ENCODE data around the gene MS4A6E. TPM values are rescaled to one million over a fixed set of nuclear protein-coding genes. Genes with fewer than 3 reads are reported as not detected.
"Not testable (repeated sequence)": the region's sequence is repeated elsewhere in the genome, so short reads cannot be mapped to it uniquely, and the experiment has no call there.

Gene MS4A6E
- total RNA-seq, 3 donors from 2014 or later = 2.1 TPM; not detected in 2

- no peaks in the 10 kb centered on the region for H3K4me1 ChIP-seq
- no peaks in the 10 kb centered on the region for H3K27me3 ChIP-seq
- H3K9me3 ChIP-seq = peaks cover 0 to 14% of the 10 kb centered on the region in 2 donors
- H3K4me3 ChIP-seq = no peak overlapping the region
- intact Hi-C loops (cut with DNase I; ENCODE audit: low total_unique reads) = no loop called here
- no peaks in the 10 kb centered on the region for H3K36me3 ChIP-seq
- TF ChIP-seq CTCF (IDR thresholded peaks at IDR 0.05) = no peak
- no peak for TF ChIP-seq POLR2AphosphoS5 (IDR thresholded peaks at IDR 0.05)
- H3K27ac ChIP-seq = no peak overlapping the region
- no peak for DNase-seq (ENCODE audit: low spot score in 2 of 2)
Measured at GRCh38 chr11:60357771-60358170, 30.7 kb downstream of the MS4A6E start.

DNA sequence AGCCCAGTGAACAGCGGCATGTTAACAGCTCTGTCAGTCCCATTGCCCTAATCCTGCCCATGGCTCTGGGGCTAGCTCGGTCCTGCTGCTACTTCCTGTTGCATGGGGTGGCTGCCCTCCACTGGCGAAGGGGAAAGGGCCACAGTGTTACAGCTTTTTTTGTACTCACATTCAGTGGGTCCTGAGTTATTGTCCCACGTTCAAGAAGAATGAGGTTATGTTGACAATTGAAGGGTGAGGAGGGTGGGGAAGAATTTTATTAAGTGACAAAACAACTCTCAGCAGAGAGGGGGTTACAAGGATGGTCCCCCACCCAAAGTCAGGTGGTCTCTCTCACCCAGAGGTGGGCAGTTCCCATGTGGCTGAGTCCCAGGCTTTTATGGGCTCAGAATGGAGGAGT lies 33.6 kb downstream of the MS4A6E start:
- intact Hi-C loops (cut with DNase I; ENCODE audit: low total_unique reads) = no loop called here
- no peaks in the 10 kb centered on the region for H3K36me3 ChIP-seq
- H3K9me3 ChIP-seq = peaks cover 0 to 14% of the 10 kb centered on the region in 2 donors
- TF ChIP-seq POLR2A (IDR thresholded peaks at IDR 0.05) = no peak
- no peak for TF ChIP-seq POLR2AphosphoS5 (IDR thresholded peaks at IDR 0.05)
- TF ChIP-seq CTCF (IDR thresholded peaks at IDR 0.05) = no peak
- H3K4me3 ChIP-seq = no peak overlapping the region
- no peaks in the 10 kb centered on the region for H3K4me1 ChIP-seq
- H3K27me3 ChIP-seq = no peaks in the 10 kb centered on the region
- DNase-seq (ENCODE audit: low spot score in 2 of 2) = no peak
- no peak overlapping the region for H3K27ac ChIP-seq

DNA sequence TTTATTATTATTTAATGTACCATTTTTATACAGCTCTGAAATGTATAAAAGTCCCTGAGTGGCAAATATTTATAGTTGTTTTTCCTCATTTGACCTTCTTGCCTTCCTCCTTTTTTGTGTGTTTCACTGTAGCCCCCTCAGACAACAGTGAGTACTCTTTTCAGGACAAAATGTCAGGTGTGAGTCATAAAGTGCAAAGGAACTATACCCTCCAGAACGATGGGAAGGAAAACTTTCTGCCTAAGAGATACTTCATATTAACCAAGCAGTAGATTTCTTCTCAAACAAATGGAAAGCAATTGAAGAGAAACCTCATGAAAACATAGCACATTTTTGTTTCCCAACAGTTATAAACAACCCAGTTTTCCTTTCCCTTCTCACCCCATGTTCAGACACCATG lies 35.2 kb downstream of the MS4A6E start:
- H3K27ac ChIP-seq = no peak overlapping the region
- intact Hi-C loops (cut with DNase I; ENCODE audit: low total_unique reads) = no loop called here
- no peaks in the 10 kb centered on the region for H3K36me3 ChIP-seq
- no peaks in the 10 kb centered on the region for H3K27me3 ChIP-seq
- DNase-seq (ENCODE audit: low spot score in 2 of 2) = no peak
- TF ChIP-seq POLR2A (IDR thresholded peaks at IDR 0.05) (no peak), POLR2AphosphoS5 (IDR thresholded peaks at IDR 0.05) (no peak), CTCF (IDR thresholded peaks at IDR 0.05) (no peak)
- no peaks in the 10 kb centered on the region for H3K4me1 ChIP-seq
- no peak overlapping the region for H3K4me3 ChIP-seq
- peaks cover 0 to 14% of the 10 kb centered on the region in 2 donors for H3K9me3 ChIP-seq

DNA sequence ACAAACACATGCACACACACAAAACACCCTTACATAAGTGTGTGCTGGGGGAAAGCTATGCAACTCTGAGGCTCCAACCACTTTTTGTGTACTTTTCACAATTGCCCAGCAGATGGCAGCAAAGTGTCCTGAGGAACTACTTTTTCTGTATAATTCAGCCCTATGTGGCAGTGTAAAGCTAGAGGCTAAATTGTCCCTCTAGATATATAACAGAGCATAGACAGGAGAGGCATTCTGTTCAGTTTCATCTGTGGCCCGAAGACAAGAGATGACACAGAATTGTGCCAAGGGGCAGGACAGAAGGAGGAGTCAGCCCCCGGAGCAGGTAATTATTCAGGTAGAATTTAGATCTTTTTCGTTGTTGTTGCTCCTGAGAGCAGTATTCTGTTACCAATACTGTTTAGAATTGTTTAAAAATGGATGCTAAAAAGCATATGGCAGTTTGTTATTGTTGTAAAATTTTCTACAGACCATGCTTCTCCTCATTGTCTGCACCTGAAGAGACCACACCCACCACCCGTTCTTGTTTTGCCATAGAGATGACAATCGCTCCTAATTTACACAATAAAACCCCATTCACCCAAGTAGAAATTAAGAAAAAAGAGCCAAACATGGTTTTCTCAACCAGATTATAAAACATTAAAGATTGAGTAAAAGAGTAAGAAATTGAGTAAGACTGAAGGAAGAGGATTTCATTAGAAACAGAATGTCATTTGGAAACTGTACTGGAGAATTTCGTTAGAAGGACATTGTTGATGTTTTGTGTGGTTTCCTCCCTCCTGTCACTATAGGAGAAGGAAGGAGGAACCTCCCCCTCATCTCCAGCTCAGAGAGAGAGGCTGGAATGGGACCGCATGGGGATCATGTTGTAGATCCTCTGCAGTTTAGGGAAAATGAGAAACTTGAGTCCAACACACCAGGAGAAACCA lies 36.8 kb downstream of the MS4A6E start:
- peak overlapping the region in 1 of 2 donors; percentile 22 for H3K27ac ChIP-seq
- peaks cover 0 to 14% of the 10 kb centered on the region in 2 donors for H3K9me3 ChIP-seq
- H3K36me3 ChIP-seq = no peaks in the 10 kb centered on the region
- H3K4me3 ChIP-seq = no peak overlapping the region
- no peaks in the 10 kb centered on the region for H3K27me3 ChIP-seq
- TF ChIP-seq POLR2A (IDR thresholded peaks at IDR 0.05) = no peak
- peak in 2 of 3 donors; percentile 63 to 68 for TF ChIP-seq CTCF (IDR thresholded peaks at IDR 0.05)
- intact Hi-C loops (cut with DNase I; ENCODE audit: low total_unique reads) = no loop called here
- DNase-seq (ENCODE audit: low spot score in 2 of 2) = peak in 1 of 2 donors; percentile 38
- no peaks in the 10 kb centered on the region for H3K4me1 ChIP-seq

DNA sequence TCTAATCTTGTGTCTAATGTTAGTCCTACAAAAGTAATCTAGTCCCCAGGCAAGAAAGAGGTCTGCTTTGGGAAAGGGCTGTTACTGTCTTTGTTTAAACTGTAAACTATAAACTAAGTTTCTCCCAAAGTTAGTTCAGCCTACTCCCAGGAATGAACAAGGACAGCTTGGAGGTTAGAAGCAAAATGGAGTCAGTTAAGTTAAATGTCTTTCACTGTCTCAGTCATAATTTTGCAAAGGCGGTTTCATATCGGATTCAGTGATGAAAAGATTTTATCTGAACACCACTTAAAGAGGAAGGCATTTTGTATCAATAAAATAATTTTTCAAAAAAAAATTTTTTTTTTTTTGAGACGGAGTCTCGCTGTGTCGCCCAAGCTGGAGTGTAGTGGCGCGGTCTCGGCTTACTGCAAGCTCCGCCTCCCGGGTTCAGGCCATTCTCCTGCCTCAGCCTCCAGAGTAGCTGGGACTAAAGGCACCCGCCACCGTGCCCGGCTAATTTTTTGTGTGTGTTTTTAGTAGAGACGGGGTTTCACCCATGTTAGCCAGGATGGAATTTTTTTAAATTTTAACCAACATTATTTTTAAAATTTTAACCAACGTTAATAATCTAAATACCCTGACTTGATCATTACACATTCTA lies 39.3 kb downstream of the MS4A6E start:
- H3K4me1 ChIP-seq; H3K4me3 ChIP-seq; DNase-seq (ENCODE audit: low spot score in 2 of 2); H3K27ac ChIP-seq; intact Hi-C loops (cut with DNase I; ENCODE audit: low total_unique reads); H3K9me3 ChIP-seq; H3K36me3 ChIP-seq; H3K27me3 ChIP-seq: not testable (repeated sequence)

Data from breast epithelium (tissue), 4 donors.